Endothelial cell of umbilical vein (primary cell): Measurements from ENCODE around the gene HOXA10. TPM values are rescaled to one million over a fixed set of nuclear protein-coding genes. Genes with fewer than 3 reads are reported as not detected.

ENCODE experiments used
- Bru-seq: library from RNA; stranded (reverse); fragments of 400-500 nt; gene quantifications from one replicate; lab custom pipeline; 2021; lab: Mats Ljungman, UMichigan
- BruChase-seq, 2 experiments: library from RNA; stranded (reverse); fragments of 400-500 nt; gene quantifications; one replicate each; lab custom pipeline; 2021; lab: Mats Ljungman, UMichigan
- BruUV-seq: library from RNA; stranded (reverse); fragments of 400-500 nt; replicated peaks from 2 replicates; lab custom pipeline; 2021; lab: Mats Ljungman, UMichigan
- CTCF ChIA-PET: fragments of 300-600, 350-600 bp; sonication (Branson Sonifier 250); formaldehyde crosslinking; loops from one replicate; lab custom pipeline; 2021; ENCODE audit warnings: antibody characterized with exemption, inconsistent platforms; lab: Charles Lee
- POLR2A ChIA-PET: fragments of 300-600, 350-600 bp; sonication (Branson Sonifier 250); formaldehyde crosslinking; loops from one replicate; lab custom pipeline; 2021; ENCODE audit warnings: antibody characterized with exemption, inconsistent platforms; lab: Charles Lee
- DNase-seq: peaks from one replicate; pipeline ENCODE4 v3.0.0-alpha.2; 2011; ENCODE audit warnings: low read depth, low spot score
- FAIRE-seq: peaks from 2 replicates; lab custom pipeline; 2011; peaks lifted over from hg19 to GRCh38; lab: Jason Lieb, UNC
- H2AFZ ChIP-seq: 2 replicates; pipeline ENCODE4 v1.6.0; 2012; ENCODE audit warnings: low read depth, low read length, control low read depth, inconsistent platforms
- H3K27ac ChIP-seq: 2 replicates; pipeline ENCODE4 v1.5.1; 2011; ENCODE audit warnings: low read depth, mild to moderate bottlenecking, control low read depth, low read length, moderate library complexity; ENCODE audit not compliant: insufficient read depth
- H3K27me3 ChIP-seq, 2 experiments: 2 replicates each; pipeline versions ENCODE4 v1.6.0 to v1.6.1; 2011; ENCODE audit warnings: low read length in 2 of 2, mixed read lengths in 1 of 2; ENCODE audit not compliant: control insufficient read depth in 2 of 2, insufficient read depth in 2 of 2
- H3K36me3 ChIP-seq, 2 experiments: 2 replicates in 1 of 2; 3 replicates in 1 of 2; pipeline ENCODE4 v1.5.1; 2011; ENCODE audit warnings: low read length in 2 of 2, mild to moderate bottlenecking in 1 of 2, moderate library complexity in 1 of 2; ENCODE audit not compliant: control insufficient read depth in 2 of 2, insufficient read depth in 2 of 2; ENCODE audit errors: extremely low read depth in 1 of 2
- H3K4me1 ChIP-seq: 3 replicates; pipeline ENCODE4 v1.5.1; 2011; ENCODE audit warnings: mild to moderate bottlenecking, low read length; ENCODE audit not compliant: control insufficient read depth, insufficient read depth; ENCODE audit errors: extremely low read depth
- H3K4me2 ChIP-seq: 2 replicates; pipeline ENCODE4 v1.6.1; 2011; ENCODE audit warnings: low read length, control low read depth, mixed read lengths; ENCODE audit not compliant: insufficient read depth
- H3K4me3 ChIP-seq, 3 experiments: fragments of 200-600 bp in 1 of 3; sonication (generic), shearing (Covaris generic) in 1 of 3; replicated peaks in 1 of 3; 2 replicates each; pipeline ENCODE4 v1.5.1; 2011 to 2016; ENCODE audit warnings: control low read depth in 3 of 3, low read length in 3 of 3, mild to moderate bottlenecking in 2 of 3, inconsistent platforms in 1 of 3, low read depth in 1 of 3, moderate library complexity in 1 of 3; ENCODE audit not compliant: insufficient read depth in 1 of 3
- H3K79me2 ChIP-seq: 2 replicates; pipeline ENCODE4 v1.6.0; 2012; ENCODE audit warnings: low read length, inconsistent platforms; ENCODE audit not compliant: control insufficient read depth, insufficient read depth
- H3K9ac ChIP-seq: replicated peaks from 2 replicates; pipeline ENCODE3; 2011; ENCODE audit warnings: low read length, control low read depth; ENCODE audit not compliant: insufficient read depth; ENCODE audit errors: extremely low read depth
- H3K9me1 ChIP-seq: replicated peaks from 3 replicates; pipeline ENCODE4 v1.6.0; 2011; ENCODE audit warnings: mild to moderate bottlenecking, low read length; ENCODE audit not compliant: control insufficient read depth, insufficient read depth; ENCODE audit errors: extremely low read depth
- H3K9me3 ChIP-seq: replicated peaks from 2 replicates; pipeline ENCODE4 v1.5.1; 2012; ENCODE audit warnings: low read length, inconsistent platforms; ENCODE audit not compliant: control insufficient read depth, insufficient read depth
- H4K20me1 ChIP-seq: replicated peaks from 2 replicates; pipeline ENCODE3; 2011; ENCODE audit warnings: mild to moderate bottlenecking, low read length; ENCODE audit not compliant: control insufficient read depth, insufficient read depth; ENCODE audit errors: extremely low read depth
- CTCF ChIP-seq, 2 donors: IDR thresholded peaks; 1 replicate in 1 of 2; 2 replicates in 1 of 2; pipeline ENCODE4 v1.5.1; 2011; ENCODE audit warnings: low read length in 2 of 2, mild to moderate bottlenecking in 2 of 2, moderate library complexity in 2 of 2, control low read depth in 1 of 2, inconsistent platforms in 1 of 2, low read depth in 1 of 2; ENCODE audit not compliant: insufficient read depth in 1 of 2; ENCODE audit errors: extremely low read depth in 1 of 2
- EZH2 ChIP-seq: IDR thresholded peaks from 2 replicates; pipeline ENCODE4 v1.6.1; 2012; ENCODE audit warnings: borderline replicate concordance, low read depth, mild to moderate bottlenecking, moderate library complexity, low read length, inconsistent platforms; ENCODE audit not compliant: severe bottlenecking
- FOS ChIP-seq: IDR thresholded peaks from 2 replicates; pipeline ENCODE4 v1.6.1; 2011; ENCODE audit warnings: mild to moderate bottlenecking, low read length, moderate library complexity, borderline replicate concordance; ENCODE audit not compliant: insufficient read depth
- GATA2 ChIP-seq: IDR thresholded peaks from 2 replicates; pipeline ENCODE4 v1.7.0; 2011; ENCODE audit warnings: low read depth, mild to moderate bottlenecking, moderate library complexity, mixed read lengths, low read length; ENCODE audit not compliant: insufficient read length, insufficient read depth
- JUN ChIP-seq: IDR thresholded peaks from 2 replicates; pipeline ENCODE4 v1.6.1; 2011; ENCODE audit warnings: borderline replicate concordance, low read depth; ENCODE audit not compliant: insufficient read length, insufficient read depth
- MAX ChIP-seq: IDR thresholded peaks from 2 replicates; pipeline ENCODE4 v1.6.1; 2011; ENCODE audit not compliant: insufficient read depth, insufficient read length
- MYC ChIP-seq: IDR thresholded peaks from one replicate; pipeline ENCODE4 v1.6.1; 2011; ENCODE audit warnings: mild to moderate bottlenecking, low read depth, low read length
- POLR2A ChIP-seq: IDR thresholded peaks from 2 replicates; pipeline ENCODE4 v1.6.1; 2012; ENCODE audit warnings: low read depth, mild to moderate bottlenecking, control low read depth, low read length
- POLR2AphosphoS5 ChIP-seq: IDR thresholded peaks from 2 replicates; pipeline ENCODE4 v1.6.1; 2012; ENCODE audit warnings: low read depth, mild to moderate bottlenecking, control low read depth, low read length, moderate library complexity; ENCODE audit not compliant: insufficient read depth
- dilution Hi-C: fragments of 300-500 bp; cut with MboI; formaldehyde crosslinking; loops from one replicate; pipeline ENCODE4 v1.15.0; 2019; ENCODE audit warnings: low sequenced_read_pairs; ENCODE audit not compliant: extremely low pct_ligation_motif_present
- intact Hi-C: fragments of 100-400 bp; cut with micrococcal nuclease; formaldehyde crosslinking; loops from one replicate; pipeline ENCODE4 v1.10.0; 2022
- long read RNA-seq: library from polyadenylated mRNA; stranded (forward); transcript quantifications from one replicate; pipeline ENCODE4 v2.0.0, GENCODE V29; 2021
- polyA minus RNA-seq, 3 experiments: library from RNA; depleted of rRNA, polyadenylated mRNA; stranded (reverse); fragments of >200 nt; gene quantifications; 1 replicate in 1 of 3; 2 replicates in 2 of 3; pipeline ENCODE4 v1.2.3, GENCODE V29; 2011
- polyA plus RNA-seq, 4 experiments: library from polyadenylated mRNA; depleted of rRNA in 3 of 4; stranded (reverse) in 3 of 4; unstranded in 1 of 4; fragments of >200 nt; gene quantifications; 2 replicates each; pipeline versions ENCODE4 v1.2.1 to v1.2.3, GENCODE V29; 2011 to 2012; ENCODE audit warnings: missing spikeins in 1 of 4
- total RNA-seq: library from RNA; stranded (reverse); gene quantifications from 2 replicates; pipeline ENCODE4 v1.2.3, GENCODE V29; 2021

Gene HOXA10
- total RNA-seq (24.4 and 27.6 TPM in 2 replicates), polyA plus RNA-seq (23.7 and 30.3 TPM in 2 replicates), polyA minus RNA-seq (24.4 and 30.3 TPM in 2 replicates), Bru-seq, nascent RNA (percentile 85 among the genes with signal in this experiment), BruChase-seq, experiment 1, labeled RNA remaining after a 6-hour chase (percentile 83 among the genes with signal in this experiment), BruChase-seq, experiment 2, labeled RNA remaining after a 2-hour chase (percentile 98 among the genes with signal in this experiment)
- polyA plus RNA-seq (2011; cell fraction: cytosol; rRNA removed) = 15.8 and 19.0 TPM in 2 replicates
- 16.7 TPM in 2 replicates for polyA plus RNA-seq (2011; cell fraction: nucleus; rRNA removed)
- 15.1 and 20.3 TPM in 2 replicates for polyA plus RNA-seq (2012)
- polyA minus RNA-seq (2011; cell fraction: cytosol; rRNA and poly(A)+ RNA removed) = 3.2 TPM
- 8.0 and 9.1 TPM in 2 replicates for polyA minus RNA-seq (2011; cell fraction: nucleus; rRNA and poly(A)+ RNA removed)
- long read RNA-seq, transcript HOXA10-201 (2 exons, 2,541 nt) = minor isoform, 37 of 88 reads
- long read RNA-seq, transcript HOXA10-202 (2 exons, 1,570 nt) = major isoform, 43 of 88 reads
- long read RNA-seq, partial matches to known transcripts = 0 of 88 reads
- long read RNA-seq, other reads (novel, unspliced or antisense) = 5 of 88 reads

- CTCF ChIA-PET = interaction anchor here (1.0 to 8.0 kb wide), 5 partner anchors 8 to 22 kb away, joined by 3 to 81 read pairs (median 8); partner anchors contain the start of genes HOXA11, HOXA3 and HOXA7
- H3K9me3 ChIP-seq = no peaks in the 10 kb centered on the region
- no TSS peak for BruUV-seq
- POLR2A ChIA-PET = no interaction called here
- peaks cover 61% of the 10 kb centered on the region for H3K4me1 ChIP-seq
- no peaks in the 10 kb centered on the region for H3K9me1 ChIP-seq
- TF ChIP-seq CTCF (IDR thresholded peaks at IDR 0.05; ENCODE audit: extremely low read depth in 1 of 2, insufficient read depth in 1 of 2, low read depth in 1 of 2, low read length in 2 of 2) (no peak), EZH2 (no peak), POLR2AphosphoS5 (peak; percentile 38), POLR2A (peak; percentile 65), GATA2 (no peak), MYC (no peak), MAX (no peak), JUN (no peak), FOS (no peak)
- dilution Hi-C loops = loop anchor here (25.0 kb wide), 1 partner anchor 987 kb away; no protein-coding TSS in a partner anchor
- H3K79me2 ChIP-seq = peaks cover 100% of the 10 kb centered on the region
- peak within 1 kb of the TSS; percentile 96 for H3K27ac ChIP-seq
- intact Hi-C loops = loop anchor here (1.0 kb wide), 1 partner anchor 9 kb away; the partner anchor contains the start of gene HOXA9
- H3K4me2 ChIP-seq = peak within 1 kb of the TSS; percentile 98
- H4K20me1 ChIP-seq = no peaks in the 10 kb centered on the region
- FAIRE-seq (peak; percentile 57), DNase-seq (peak; percentile 79)
- peak within 1 kb of the TSS; percentile 35 to 88 (median 59) for H3K4me3 ChIP-seq
- peak within 1 kb of the TSS; percentile 95 for H3K9ac ChIP-seq
- H3K27me3 ChIP-seq = no peaks in the 10 kb centered on the region
- H2AFZ ChIP-seq = peak within 1 kb of the TSS; percentile 10
- no peaks in the 10 kb centered on the region for H3K36me3 ChIP-seq
Measured at GRCh38 chr7:27173956-27174873, at the start of gene HOXA10. HOXA10 (minus strand) TSS chr7:27174320; CDS start chr7:27174306, 14 bp downstream.
